Mononuclear cell (primary cell): ENCODE data around the gene FAM216B. TPM values are rescaled to one million over a fixed set of nuclear protein-coding genes. Genes with fewer than 3 reads are reported as not detected.

Source experiments
- H3K27me3 ChIP-seq: 2 replicates; pipeline ENCODE4 v1.6.0; 2011; ENCODE audit warnings: low read length, control low read depth; ENCODE audit not compliant: insufficient read depth
- H3K4me1 ChIP-seq: 2 replicates; pipeline ENCODE4 v1.5.1; 2011; ENCODE audit warnings: mild to moderate bottlenecking, low read length, control low read depth; ENCODE audit not compliant: insufficient read depth
- H3K4me3 ChIP-seq: 2 replicates; pipeline ENCODE4 v1.5.1; 2011; ENCODE audit warnings: mild to moderate bottlenecking, low read length, moderate library complexity
- H3K9me3 ChIP-seq: 2 replicates; pipeline ENCODE4 v1.5.1; 2011; ENCODE audit warnings: low read depth, mild to moderate bottlenecking, control low read depth, low read length
- total RNA-seq: library from RNA; depleted of rRNA; stranded (reverse); fragments of >200 nt; gene quantifications from one replicate; pipeline ENCODE4 v1.2.3, GENCODE V29; 2012

FAM216B gene
- total RNA-seq, 1 donor = not detected

DNA sequence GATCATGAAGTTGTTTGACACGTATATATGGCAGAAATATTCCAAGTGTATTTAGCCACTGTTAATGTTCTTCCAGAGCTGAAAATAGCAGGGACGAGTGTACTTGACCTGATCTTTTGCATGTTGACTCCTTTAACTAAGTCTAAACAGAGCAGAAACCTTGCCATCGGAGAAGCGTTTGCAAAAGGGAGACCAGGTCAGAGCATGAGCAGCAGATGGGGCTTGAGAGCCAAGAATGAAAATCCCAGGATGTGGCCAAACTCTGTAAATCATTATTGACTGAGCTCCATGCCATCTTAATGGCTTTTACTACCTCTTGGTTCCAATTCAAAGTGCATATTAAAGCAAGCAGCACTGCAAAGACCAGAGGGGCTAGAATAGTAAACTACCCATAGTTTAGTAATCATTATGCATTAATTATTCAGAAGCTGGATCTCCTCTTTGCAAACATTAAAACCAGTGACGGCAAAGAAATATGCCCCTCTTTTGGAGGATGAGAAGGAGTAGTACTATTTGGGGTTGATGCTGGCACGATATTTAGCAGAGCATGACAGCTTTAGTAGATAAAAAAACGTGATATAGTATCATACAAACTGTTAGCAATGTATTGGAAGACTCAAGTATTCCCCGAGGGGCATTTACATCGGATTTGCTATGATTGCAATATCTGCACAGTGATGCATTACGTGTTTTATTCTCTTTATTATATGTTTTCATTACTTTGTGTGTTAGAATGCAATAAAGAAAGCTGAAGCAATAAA, 55.7 kb downstream of the FAM216B start:
- no peaks in the 10 kb centered on the region for H3K27me3 ChIP-seq
- no peak overlapping the region for H3K4me3 ChIP-seq
- H3K4me1 ChIP-seq = no peaks in the 10 kb centered on the region
- no peaks in the 10 kb centered on the region for H3K9me3 ChIP-seq

Other genes with a start within 250 kb of the FAM216B start
- gene TNFSF11, start 207.4 kb upstream of the FAM216B start, total RNA-seq = 0.42 TPM
- 14.9 TPM for gene EPSTI1, start 210.7 kb downstream of the FAM216B start, total RNA-seq
- gene DNAJC15, start 242.0 kb downstream of the FAM216B start, total RNA-seq = 11.1 TPM